GM18499 (cell line): ENCODE data around the gene SPARC.
"Not testable (repeated sequence)": the region's sequence is repeated elsewhere in the genome, so short reads cannot be mapped to it uniquely, and the experiment has no call there.

Experiments used
- ATAC-seq: cut with Tn5 transposase; IDR thresholded peaks from one replicate; pipeline ENCODE4 v1.9.1; 2021; ENCODE audit warnings: moderate number of reproducible peaks; ENCODE audit not compliant: insufficient read depth, unreplicated experiment

Gene SPARC, protein sequence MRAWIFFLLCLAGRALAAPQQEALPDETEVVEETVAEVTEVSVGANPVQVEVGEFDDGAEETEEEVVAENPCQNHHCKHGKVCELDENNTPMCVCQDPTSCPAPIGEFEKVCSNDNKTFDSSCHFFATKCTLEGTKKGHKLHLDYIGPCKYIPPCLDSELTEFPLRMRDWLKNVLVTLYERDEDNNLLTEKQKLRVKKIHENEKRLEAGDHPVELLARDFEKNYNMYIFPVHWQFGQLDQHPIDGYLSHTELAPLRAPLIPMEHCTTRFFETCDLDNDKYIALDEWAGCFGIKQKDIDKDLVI

DNA sequence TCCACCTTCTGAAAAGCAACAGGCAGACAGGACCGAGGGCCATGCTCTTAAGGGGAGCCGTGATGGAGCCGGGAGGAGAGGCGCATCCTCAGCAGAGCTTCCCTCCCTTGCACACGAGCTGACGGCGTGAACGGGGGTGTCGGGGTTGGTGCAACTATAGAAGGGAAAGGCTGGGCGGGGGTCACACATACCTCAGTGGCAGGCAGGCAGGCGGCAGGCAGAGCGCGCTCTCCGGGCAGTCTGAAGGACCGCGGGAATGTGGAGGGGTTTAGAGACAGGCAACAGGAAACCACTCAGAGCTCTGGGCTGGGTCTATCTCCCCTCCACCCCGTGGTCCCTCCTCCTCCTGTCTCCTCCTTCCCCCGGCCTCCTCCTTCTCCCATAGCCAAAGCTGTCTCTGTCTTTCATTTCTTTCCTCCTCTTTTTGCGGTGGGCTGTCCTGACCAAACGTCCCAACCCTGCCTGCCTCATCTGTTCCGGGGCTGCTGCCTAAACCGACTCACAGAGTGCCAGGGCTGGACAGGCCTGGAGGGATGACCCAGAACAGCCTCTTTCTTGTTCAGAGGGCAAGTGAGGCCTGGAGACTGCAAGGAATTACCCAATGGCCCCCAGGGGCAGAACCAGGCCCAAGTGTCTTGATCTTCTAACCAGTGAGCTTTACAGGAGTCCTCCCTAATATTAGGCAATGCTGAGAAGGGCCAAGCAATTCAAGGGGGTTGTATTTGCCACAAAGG, at the start of gene SPARC:
Gene SPARC, minus strand, starts transcription at position 242 of the 734 bp plus-strand sequence. CDS start 10,727 bp downstream, outside the sequence.
- no peak for ATAC-seq

DNA sequence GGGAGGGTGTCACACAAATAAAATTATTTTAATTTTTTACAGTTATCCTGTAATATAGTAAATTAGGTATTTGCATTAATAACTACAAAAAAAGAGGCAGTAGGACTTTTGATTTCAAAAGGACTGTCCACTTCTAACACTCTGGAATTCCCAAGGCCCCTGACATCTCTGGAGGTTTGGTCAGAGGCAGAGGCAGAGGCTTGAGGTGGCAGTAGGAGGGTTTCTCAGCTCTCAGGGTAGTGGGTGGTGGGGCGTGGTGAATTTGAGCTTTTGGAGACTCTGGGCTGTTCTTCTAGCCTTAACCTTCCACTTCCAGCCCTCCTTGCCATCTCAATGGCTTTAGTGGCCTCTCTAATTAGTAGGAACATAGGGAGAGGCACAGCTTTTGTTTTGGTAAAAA, 48.9 kb upstream of the SPARC start:
- ATAC-seq: no peak

DNA sequence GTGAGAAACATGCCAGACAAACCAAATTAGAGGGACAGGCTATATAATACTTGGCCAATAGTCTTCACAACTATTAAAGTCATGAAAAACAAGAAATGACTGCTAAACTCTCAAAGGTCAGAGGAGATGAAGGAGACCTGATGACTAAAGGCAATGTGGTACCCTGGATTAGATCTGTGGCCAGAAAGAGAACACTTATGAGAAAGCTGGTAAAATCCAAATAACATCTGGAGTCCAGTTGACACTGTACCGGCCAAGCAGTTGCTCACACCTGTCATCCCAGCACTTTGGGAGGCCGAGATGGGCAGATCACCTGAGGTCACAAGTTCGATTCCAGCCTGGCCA, 47.3 kb upstream of the SPARC start:
- ATAC-seq: no peak

DNA sequence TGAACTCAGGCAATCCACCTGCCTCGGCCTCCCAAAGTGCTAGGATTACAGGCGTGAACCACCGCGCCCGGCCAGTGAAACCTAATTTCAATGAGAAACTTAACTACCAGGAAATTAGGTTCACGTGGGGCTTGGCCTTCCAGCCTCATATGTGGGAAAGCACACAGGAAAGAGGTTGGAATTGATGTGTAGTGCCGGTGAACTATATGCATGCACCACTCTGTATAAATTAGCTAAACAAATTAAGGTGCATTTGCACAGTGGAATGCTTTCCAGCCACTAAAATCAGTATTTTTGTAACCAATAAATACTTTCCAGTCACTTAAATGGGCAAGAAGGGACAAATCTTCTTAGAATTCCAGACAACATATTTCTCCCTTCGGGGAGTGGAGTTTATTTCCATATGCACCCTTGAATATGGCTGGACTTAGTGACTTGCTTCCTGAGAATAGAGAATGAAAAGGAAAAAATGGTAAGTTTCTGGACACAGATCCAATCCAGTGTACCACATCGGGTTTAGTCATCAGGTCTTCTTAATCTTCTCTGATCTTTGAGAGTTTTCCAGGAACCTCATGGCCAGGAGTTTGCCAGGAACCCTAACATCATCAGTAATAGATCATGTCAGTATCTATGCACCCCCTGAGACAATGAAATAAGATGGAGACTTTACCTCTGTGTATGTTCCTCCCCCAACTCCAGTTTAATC, 46.8 kb upstream of the SPARC start:
- ATAC-seq: no peak

DNA sequence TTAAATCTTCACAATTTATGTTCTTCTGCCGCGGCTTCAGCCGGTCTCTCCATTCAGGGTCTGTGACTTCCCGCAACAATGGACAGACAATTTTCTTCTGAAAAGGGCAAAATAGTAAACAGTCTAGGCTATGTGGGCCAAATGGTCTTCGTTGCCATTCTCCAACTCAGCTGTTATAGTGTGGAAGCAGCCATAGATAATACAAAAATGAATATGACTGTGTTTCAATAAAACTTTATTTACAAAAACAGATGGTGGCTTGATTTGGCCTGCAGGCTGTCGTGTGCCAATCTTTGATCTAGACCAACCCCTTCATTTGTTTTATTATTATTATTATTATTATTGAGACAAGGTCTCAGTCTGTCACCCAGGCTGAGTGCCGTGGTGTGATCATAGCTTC, 43.7 kb upstream of the SPARC start:
- no peak for ATAC-seq

DNA sequence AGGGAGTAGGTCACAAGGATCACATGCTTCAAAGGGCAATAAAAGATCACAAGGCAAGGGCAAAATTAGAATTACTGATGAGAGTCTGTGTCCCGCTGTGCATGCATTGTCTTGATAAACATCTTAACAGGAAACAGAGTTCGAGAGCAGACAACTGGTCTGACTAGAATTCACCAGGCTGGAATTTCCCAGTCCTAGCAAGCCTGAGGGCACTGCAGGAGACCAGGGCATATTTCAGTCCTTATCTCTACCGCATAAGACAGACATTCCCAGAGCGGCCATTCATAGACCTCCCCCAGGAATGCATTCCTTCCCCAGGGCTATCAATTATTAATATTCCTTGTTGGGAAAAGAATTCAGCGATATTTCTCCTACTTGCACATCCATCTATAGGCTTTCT, 42.9 kb upstream of the SPARC start:
- ATAC-seq: not testable (repeated sequence)

DNA sequence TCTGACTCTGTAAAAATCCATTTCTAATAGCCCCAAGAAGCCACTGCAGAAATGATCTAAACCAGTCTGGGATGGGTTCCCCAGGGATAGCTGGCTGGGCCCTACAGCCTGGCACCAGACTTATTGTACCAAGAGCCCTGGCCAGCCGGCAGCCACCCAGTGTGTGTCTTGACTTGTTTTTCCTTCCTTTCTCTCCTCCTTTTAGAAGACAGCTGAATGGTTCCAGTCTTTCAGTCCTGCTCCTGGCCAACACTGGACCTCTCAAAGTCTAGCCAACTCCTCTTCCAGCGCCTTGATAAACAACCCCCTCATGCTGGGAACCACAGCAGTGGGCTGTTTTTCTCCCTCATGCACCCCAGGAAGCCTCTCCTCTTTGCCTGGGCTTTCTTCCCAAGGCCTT, 37.6 kb upstream of the SPARC start:
- no peak for ATAC-seq

DNA sequence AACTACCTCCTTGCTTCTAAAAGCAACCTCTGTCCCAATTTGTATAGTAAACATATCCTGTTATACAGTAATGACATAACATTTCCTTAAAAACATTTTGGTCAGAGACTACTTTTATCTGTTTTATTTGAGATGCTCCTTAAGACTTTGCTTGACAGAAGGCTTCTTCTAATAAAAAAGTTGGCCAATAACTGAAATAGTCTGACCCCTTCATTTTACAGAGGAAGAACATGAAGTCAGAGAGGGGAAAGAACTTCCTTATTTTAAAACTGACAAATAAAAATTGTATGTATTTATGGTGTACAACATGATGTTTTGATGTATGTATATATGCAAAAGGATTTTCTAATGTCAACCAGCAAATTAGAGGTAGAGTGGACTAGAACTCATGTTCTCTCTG, 35.8 kb upstream of the SPARC start:
- ATAC-seq: no peak

DNA sequence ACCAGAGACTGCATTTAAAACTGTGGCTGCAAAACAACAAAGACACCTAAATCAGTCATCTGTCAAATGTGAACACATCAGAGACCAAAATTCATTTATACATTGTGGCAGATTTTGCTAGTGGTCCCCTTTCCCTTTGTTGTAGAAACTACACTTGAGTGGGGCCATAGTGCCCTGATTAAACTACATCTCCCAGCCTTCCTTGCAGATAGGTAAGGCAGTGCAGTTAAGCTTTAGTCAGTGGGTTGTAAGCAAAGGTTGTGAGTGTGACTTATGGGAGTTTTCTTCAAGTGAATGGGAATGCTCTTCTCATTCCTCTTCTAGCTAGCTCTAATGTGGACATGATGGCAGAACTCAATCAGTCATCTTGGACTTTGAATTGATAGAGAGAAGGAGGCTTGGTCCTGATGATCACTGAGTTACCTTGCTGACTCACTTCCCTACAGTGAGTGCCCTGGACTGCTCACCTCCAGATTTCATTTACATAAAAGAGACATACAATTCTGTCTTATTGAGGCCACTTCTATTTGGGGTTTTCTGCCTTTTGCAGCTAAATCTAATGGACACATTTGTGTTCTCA, 35.2 kb upstream of the SPARC start:
- ATAC-seq: no peak

DNA sequence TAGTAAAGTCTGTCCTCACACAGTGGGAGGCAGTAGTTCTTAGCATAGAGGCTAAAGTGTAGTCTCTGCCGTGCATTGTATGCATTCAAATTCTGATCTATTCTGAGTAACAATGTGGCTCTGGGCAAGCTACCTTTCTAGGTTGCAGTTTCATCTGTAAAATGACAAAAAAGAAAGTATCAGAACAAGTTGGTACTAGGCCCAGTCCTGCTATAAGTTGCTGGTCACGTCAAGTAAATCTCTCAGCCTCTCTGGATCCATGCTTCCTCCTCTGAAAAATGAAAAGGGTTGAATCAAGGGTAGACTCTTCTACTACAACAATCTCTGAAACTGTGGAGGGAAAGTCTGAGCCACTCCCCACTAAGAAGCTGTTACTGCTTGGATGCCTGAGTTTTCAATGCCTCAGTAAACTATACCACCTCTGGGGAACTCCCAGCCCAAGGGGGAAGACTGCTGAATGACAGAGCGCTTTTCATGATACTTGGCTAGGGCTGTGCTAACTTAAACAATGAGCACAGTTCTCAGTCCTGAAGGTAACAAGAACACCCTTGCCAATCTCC, 34.5 kb upstream of the SPARC start:
- ATAC-seq: peak; percentile 65

DNA sequence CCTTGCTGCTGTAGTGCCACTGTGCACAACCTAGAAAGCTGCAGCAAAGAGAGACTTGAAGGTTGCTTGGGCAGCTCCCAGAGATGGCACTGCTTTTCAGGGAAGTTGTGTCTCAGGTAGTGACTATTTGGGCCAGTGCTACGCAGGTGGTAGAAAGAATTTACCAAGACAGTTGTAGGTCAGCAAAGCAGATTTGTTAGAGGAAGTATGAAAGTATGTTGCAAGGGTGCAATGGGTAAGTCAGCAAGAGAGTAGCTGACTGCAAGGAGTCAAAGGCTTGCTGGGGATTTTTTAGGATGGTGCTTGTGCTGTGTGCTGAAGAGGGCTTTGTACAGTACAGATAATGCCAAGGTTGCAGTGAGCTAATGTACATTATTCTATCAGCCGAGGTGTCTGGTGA, 33.5 kb upstream of the SPARC start:
- no peak for ATAC-seq

DNA sequence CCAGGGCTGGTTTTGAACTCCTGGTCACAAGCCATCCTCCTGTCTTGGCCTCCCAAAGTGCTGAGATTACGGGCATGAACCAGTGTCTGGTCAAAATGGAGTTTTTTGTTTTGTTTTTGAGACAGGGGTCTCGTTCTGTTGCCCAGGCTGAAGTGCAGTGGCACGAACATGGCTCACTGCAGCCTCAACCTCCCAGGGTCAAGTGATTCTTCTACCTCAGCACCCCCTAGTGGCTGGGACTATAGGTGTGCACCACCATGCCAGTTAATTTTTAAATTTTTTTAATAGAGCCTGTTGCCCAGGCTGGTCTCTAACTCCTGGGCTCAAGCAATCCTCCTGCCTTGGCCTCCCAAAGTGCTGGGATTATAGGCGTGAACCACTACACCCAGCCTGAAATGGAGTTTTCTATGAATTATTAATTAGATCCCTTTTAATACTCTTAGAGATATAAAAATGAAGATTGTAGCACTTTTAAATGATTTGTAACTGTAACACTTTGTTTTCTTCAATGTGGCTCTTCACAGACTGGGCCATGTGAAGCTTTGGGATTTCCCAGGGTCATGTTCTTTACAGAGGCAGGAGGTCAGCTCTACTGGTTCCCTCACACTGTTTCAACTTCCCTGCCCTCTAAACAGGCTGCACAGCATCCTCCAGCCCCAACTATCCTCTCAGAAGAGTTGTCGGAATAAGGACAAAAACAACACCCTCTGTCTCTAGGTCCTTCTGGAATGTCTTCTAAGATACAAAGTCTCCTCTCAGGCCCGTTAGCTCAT, 32.7 kb upstream of the SPARC start:
- no peak for ATAC-seq

DNA sequence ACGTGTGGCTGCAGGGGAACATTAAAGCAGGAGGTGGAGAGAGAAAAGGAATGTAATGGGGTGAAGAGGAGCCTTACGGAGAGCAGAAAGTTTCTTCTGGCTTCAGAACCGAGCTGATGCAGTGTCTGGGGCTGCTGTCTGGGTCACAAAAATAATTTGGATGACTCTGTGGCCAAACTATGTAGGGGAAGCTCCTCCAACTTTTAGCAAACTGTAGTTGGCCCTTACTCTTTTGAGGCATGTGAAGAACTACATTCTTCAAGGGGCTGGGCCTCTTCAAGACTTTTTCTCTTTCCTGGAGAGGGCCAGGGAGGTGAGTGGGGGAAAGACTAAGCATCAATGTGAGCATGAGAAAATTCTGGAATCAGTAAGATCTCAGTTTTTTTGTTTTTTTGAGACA, 31.9 kb upstream of the SPARC start:
- ATAC-seq: no peak

DNA sequence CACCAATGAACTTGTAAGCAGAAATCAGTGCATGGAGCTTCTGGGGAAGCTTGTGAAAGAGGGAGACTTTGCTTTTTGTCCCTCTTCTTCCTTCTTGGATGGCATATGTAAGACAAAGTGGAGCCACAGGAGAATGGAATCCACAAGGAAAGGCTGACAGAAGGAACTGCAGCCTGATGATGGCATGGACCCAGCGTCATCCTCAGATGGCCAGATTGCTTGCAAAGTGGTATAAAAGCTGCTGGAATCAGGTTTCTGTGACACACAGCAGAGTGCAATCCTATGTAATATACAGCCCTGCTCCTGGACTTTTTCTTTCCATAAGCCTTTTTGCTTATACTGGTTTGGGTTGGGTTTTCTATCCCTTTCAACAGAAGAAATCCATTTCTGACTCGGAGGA, 31.4 kb upstream of the SPARC start:
- ATAC-seq: no peak

DNA sequence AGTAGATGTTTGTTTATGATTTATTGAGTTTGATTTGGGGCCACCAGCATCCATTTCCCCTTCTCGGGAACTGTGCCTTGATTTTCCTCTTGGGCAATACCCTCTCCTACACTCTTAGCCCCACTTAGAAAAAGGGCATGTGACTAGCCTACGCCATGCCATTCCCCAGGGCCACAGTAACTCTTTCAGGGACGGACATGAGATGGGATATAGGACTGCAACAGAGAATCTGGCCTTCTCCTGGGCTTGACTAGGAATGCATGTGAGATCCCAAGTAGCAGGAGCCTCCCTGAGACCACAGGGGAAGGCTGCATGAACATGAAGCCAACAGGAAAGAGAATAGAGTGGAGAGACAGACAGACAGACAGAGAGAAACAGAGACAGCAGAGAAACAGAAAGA, 30.7 kb upstream of the SPARC start:
- no peak for ATAC-seq

DNA sequence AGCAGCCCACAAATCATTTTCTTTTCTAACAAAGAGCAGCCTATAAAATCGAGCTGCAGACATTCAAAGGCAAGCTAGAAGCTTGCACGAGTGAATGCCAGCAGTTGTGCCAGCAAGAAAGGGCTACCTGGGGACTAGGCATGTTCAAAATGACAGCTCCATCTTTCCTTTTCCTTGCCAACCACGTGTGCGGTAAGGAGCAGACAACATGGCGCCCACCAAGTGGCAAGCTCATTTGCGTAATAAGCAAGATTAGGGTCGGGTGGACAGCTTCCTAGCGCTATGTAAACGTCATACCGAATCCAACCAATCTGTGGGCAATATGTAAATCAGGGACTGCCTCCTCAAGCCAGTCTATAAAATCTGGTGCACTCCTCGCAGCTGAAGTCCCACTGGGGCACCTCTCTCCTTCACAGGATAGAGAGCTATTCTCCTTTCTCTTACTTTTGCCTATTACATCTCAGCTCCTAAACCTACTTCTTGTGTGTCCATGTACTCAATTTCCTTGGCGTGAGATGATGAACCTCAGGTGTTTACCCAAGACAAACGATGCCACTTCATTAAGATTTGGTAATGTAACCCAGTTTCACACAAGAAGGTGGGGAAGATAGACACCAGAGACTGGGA, 22.5 kb upstream of the SPARC start:
- ATAC-seq: no peak

DNA sequence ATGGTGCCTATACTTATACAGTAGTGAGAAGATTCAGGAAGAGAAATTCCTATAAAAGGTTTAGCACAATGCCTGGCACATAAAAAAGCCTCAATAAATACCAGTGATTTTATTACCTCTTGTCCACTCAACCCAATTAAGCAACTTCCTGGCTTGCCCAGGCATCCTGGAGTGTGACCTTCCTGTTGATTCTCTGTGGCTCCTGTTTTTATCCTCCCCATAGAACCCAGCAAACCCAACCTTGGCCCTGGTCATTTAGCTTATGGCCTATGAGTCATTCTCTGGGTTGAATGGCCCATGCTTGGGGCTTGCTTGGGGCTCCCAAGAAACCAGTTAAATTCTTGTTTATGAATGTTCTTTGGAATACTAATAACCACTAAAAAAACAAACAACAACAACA, 21.4 kb upstream of the SPARC start:
- ATAC-seq: no peak

DNA sequence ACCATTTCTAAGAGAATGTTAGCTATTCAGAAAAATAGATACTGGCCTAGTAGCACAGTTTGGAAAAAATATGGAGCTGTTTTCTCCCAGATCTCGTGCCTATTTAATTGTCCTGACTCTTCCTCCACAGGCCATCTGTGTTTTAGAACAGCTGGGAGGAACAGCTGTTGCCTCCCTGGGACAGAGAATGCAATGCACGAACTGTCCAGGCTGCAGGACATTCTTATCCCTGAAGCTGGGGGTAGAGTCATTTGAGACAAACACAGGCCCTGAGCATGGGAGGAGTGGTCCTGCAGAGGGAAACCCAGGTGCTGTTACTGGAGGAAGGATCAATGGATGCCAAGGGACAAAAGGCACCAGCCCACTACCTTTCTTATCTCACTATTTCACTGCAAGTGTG, 20.9 kb upstream of the SPARC start:
- ATAC-seq: no peak

DNA sequence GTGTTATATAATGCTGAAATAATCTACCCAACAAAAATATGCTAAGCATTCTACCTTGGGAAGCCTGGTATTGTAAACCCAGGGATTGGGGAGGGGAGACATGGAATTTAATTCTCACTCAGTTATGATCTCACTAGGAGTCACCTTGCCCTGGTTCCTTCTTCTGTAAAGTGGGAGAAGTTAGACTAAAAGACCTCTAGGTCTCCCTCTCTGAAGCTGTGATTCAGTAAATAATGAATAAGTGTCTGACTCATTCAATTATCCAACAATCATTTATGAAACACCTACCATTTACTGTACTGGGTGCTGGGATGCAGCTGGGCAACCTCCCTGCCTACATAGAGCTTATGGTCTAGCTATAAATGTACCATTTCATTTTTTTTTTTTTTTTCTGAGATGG, 20.2 kb upstream of the SPARC start:
- no peak for ATAC-seq

DNA sequence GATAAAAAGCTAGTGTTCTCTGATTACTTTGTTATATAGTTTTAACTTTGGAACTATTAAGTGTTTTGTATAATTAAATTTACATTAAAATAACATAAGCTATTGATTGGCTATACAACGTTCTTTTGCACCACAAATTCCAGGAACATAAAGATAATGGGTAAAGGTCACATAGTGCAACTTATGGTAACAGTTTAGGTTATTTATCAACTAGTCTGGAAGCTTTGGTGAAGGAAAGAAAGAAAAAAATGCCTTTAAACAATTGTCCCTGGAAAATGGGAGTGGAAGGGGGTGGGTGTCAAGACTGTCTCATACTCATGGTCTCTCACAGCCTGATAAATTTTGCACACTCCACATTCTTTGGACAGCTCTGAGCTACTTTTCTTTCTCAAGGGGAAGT, 17.1 kb upstream of the SPARC start:
- ATAC-seq: no peak
